HG02678 (cell line): ENCODE data around the gene LAMC1.

ENCODE experiments used
- ATAC-seq: cut with Tn5 transposase; IDR thresholded peaks from one replicate; pipeline ENCODE4 v1.9.1; 2021; ENCODE audit warnings: mild to moderate bottlenecking, moderate library complexity; ENCODE audit not compliant: unreplicated experiment

Gene LAMC1

DNA sequence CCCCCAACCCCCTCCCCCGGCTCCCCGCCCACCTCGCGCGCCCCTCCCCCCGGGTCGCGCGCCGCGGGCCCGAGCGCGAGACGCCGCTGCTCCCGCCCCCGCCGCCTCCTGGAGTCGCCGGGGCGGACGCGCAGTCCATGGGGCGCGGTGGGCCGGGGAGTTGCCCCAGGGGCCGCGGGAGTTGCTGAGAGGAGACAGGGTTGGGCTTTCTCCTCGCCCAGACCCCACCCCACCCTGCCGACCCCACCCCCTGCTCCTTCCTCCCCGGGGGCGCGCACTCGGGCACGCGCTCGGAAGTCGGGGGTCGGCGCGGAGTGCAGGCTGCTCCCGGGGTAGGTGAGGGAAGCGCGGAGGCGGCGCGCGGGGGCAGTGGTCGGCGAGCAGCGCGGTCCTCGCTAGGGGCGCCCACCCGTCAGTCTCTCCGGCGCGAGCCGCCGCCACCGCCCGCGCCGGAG is at the start of gene LAMC1:
Gene LAMC1 (plus strand): TSS at position 275 of the 455 bp plus-strand sequence. CDS start 297 bp downstream, outside the sequence.
- ATAC-seq: peak; percentile 28

DNA sequence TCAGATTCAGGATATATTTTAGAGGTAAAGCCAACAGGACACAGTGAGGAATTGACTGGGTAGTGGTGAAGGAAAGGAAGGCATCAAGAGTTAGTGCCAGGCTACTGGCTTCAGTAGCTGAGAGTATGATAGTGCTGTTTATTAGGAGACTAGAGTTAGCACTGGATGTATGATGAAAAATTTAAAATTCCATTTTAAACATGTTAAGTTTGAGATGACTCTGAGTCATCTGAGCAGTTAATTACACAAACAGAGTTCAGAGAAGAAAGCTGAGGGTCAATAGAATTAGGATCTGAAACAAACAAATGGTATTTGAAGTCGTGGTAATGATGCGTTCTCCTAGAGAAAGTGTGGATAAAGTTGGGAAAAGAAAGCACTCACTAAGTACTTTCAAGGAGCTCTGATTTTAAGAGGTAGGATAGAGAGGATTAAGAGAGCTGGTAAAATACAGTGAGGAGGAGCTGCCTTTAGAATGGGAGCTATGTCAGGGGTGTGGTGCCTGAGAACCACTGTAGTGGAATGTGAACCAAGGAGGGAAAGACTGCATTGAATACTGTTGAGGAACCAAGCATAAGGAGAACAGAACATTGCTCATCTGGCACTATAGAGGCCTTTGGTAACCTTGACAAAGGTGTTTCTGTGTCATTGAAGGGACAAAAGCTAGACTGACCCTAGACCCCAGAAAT is 48.6 kb upstream of the LAMC1 start:
- no peak for ATAC-seq

DNA sequence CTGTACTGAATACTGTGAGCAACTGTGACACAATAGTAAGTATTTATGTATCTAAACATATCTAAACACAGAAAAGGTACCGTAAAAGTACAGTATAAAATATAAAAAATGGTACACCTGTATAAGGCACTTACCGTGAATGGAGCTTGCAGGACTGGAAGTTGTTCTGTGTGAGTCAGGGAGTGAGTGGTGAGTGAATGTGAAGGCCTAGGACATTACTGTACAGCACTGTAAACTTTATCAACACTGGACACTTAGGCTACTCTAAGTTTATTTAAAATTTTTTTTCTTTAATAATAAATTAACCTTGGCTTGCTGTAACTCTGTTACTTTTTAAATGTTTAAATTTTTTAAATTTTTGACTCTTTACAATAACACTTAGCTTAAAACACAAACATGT is 45.7 kb upstream of the LAMC1 start:
- no peak for ATAC-seq

DNA sequence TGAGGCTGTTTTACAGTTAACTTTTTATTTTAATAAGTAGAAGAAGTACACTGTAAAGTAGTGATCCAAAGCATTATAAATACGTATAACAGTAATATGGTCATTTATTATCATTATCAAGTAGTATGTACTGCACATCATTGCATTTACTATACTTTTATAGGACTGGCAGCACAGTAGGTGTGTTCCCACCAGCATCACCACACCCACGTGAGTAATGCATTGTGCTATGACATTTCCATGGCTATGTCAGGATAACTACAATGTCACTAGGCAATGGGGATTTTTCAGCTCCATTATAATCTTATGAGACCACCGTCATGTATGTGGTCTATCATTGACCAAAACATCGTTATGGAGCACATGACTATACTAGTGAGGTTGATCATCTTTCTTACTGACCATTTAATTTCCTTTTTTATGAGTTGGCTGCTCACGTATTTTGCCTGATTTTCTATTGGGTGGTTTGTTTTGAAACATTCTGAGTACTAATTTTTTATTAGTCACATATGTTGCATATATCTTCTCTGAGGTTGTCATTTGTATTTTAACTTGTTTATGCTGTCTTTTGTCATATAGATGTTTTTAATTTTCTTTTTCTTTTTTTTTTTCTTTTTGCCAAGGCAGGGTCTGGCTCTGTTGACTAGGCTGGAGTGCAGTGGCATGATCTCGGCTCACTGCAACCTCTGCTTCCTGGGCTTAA is 44.9 kb upstream of the LAMC1 start:
- no peak for ATAC-seq

DNA sequence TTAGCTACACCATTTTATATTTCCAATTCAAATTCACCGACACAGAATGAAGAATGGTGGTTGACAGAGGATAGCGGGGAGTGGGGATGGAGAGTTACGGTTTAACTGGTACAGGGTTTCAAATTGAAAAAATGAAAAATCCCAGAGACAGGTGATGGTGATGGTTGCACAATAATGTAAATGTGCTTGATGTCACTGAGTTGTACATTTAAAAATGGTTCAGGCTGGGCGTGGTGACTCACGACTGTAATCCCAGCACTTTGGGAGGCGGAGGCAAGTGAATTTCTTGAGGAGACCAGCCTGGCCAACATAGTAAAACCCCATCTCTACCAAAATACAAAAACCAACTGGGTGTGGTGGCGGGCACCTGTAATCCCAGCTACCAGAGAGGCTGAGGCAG is 39.1 kb upstream of the LAMC1 start:
- no peak for ATAC-seq

DNA sequence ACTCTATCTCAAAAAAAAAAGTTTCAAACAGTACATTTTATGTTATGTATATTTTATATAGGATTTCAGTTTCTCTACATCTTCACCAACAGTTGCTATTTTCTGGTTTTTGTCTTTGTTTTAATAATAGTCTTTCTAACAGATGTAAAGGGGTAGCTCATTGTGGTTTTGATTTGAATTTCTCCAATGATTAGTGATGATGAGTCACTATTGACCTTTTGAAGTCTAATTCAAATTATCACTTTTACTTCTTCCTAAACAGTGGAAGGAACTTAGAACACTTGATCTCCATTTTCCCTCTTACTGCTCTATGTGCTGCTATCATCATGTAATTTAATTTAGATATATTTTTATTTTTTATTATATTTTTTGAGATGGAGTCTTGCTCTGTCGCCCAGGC is 38.6 kb upstream of the LAMC1 start:
- ATAC-seq: no peak

DNA sequence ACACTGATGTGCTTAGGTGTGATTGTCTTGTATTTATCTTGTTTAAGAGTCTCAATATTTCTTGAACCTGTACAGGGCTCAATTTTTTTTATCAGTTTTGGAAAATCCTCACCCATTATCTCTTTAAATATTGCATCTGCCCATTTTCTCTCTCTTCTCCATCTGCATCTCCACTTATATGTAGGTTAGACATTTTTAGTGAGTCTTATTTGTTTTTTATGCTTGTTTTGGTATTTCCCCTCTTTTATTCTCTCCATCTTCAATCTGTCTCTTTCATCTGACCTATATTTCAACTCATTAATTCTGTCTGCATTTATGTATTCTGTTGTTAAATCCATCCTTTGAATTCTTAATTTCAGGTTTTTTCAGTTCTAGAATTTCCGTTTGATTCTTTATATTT is 37.3 kb upstream of the LAMC1 start:
- no peak for ATAC-seq

DNA sequence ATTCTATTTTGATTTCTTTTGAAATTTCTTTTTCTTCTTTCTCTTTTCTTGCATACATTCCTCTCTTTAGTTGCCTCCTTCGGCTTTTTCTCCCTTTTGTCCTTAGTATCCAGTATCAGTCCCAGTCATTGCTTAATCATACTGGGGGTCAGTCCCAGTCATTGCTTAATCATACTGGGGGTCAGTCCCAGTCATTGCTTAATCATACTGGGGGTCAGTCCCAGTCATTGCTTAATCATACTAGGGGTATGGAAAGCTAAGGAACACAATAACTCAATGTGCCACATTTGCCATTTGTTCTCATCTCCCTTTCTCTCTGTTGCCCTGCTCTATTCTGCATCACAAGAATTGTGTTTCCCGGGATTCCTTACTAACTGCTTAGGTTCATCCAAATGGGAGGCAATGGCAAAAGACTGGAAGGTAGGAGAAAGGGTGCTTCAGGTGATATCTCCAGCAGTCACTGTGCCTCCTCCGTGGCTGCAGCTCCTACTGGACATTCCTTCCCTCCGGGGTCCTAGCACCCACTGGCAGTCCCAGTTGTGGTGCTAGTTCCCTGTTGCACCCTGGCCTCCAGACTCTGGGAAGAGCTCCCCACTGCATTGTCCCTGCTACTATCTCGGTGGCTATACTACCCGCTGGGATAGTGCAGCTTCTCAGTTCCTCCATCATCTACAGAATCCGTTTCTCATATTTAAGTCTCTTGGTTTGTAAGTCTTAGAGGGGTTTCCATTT is 32.6 kb upstream of the LAMC1 start:
- no peak for ATAC-seq

DNA sequence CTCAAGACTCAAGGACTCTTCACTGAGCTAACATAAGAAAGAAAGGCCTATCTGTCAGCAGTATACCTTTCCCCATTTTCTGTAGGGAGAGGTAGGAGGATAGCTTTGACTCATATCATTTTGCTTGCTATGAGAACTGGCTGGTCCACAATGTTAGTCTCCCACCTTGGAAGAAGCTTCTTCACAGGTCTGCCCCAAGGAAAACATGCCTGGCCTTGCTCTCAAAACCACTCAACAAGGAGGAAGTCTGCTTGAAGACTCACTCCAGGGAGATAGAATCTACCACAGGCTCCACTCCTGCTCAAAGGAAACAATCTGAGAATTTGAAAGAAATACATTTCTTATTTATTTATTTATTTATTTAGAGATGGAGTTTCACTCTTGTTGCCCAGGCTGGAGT is 29.5 kb upstream of the LAMC1 start:
- ATAC-seq: no peak

DNA sequence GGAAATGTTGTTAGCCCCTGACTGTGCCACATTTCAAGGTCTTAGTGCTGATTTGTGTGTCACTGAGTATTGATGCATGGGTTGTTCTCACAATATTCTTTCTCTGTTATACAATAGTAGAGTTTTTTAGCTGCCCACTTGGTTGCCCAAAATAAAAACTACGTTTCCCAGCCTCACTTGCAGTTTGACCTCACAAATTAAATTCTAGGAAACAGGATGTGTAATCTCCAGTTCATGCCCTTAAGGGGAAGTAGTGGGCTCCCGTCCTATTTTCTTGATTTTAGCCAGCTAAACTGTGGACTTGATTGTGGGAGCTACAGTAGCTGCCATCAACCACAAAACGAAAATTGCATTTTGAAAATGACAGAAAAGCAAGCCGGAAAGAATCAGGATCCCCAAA is 27.3 kb upstream of the LAMC1 start:
- ATAC-seq: no peak

DNA sequence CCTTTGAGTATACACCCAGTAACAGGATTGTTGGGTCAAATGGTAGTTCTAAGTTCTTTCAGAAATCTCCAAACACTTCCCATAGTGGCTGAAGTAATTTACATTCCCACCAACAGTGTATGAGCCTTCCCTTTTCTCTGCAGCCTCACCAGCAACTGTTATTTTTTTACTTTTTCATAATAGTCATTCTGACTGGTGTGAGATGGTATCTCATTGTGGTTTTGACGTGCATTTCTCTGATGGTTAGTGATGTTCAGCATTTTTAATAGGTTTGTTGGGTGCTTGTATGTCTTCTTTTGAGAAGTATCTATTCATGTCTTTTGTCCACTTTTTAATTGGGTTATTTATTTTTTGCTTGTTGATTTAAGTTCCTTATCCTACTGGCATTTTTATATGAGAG is 26.4 kb upstream of the LAMC1 start:
- no peak for ATAC-seq

DNA sequence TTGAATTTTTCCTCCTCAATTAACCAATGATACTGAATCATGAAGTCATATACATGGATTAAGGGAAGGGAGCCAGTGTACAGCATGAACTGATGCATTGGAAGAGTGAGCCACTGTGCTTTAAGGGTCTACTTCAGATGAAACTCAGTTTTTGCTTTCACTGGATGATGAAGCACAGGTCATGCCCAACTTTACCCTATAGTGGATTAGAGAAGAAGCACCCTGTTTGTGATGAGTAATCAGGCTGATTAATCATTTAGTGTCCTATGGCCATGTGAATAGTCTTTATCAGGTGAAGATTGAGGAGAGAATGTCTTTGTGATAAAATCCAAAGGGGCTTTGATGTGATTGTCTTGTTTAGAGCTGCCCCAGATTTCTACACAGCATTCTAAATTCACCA is 24.7 kb upstream of the LAMC1 start:
- no peak for ATAC-seq

DNA sequence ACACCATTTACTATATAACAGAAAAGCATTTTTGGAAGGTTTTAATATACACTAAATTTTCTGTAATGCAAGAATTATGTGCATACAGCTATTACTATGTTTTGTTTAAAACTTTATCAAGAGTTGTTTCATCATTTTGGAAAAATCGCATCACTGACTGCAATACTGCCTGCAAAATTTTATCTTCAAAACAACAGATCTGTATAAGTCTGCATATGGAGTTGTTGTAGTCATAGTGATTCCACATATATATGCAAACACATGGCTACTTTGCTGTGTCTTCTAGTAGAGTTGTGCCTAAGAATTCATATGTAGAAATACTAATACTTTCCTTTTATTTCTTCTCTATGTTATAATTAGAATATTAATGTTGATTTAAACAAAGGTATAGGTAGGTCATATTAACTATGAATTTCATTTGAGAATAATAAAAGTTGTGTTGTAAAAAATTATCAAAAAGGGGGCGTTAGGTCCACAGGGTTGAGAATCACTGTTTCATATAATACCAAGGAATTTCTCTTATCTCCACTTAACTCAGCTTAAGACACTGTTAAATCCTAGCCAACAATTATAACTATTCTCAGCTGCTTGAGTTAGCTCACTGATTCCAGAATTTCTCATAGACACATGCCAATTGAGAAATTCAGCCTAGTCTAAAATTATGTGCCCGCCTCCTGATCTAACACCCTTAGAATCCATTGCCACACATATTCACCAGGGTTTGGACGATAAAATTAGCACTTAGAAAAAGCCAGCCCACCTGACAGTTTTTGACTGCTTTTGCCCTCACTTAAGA is 22.9 kb upstream of the LAMC1 start:
- ATAC-seq: no peak

DNA sequence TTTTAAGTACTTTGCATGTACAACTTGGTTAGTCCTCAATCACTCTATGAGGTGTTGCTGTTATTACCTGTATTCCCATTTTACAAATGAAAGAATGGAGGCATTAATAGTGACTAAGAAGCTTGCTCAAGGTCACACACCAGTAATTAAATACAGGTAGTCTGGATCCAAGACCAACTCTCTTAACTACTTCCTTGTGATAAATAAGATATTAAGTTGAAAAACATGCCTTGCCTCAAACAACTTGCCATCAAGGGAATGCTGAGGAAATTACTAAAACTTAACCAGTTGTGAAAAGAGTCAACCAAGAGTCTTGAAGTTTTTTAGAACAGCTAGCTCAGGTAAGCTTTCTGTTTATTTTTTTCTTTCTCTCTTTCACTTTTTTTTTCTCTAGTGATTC is 21.0 kb upstream of the LAMC1 start:
- ATAC-seq: no peak

DNA sequence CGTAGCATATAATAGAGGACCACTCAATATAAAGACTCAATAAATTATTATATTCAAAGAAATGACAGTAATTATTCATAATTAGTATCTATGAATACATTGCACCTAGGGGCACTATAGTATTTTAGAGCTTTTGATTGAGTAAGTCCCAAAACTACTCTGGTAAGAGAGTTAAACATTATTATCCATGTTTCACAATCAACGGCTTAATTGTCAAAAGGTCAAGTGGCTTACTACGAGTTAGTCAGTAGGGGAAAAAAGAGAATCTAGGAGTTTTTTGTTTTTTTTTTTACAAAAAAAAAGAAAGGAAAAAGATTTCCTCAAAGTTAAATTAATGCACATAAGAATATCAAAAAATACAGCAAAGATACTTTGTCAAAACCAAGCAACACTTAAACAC is 20.4 kb upstream of the LAMC1 start:
- ATAC-seq: no peak

DNA sequence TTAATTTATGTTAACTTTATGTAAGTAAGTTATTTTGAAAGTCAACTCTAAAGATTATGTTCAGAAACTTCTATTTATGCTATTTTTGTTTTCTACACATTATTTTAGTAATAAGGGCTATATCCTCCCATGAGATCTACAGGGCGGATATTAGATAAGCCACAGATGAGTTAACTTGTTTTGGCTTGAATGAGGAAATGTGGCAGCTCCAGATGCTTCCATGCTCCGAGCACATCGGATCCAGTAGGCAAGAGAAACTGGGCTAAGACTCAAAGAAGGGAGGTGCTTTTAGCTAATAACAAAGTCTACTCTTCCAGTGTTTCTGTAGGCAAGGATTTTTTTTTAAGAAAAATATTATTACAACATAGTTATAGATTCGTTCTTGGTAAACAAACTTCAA is 20.0 kb upstream of the LAMC1 start:
- ATAC-seq: no peak

DNA sequence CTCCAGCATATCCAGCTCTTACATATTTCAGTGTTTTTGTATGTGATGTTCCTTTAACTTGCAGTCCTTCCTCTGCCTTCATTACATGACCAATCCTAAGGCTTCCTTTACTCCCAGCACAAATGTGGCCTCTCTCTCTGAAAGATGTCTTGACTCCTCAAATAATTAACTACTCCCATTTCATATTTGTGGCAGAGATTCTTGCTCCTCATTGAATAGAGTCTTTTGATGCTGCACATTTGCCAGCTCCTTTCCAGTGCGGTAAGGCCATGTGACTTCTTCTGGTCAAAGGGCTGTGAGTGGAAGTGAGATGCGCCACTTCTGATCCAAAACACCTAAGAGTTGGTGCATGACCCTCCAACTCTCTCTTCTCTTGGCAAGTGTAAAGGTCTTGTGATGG is 19.1 kb upstream of the LAMC1 start:
- no peak for ATAC-seq

DNA sequence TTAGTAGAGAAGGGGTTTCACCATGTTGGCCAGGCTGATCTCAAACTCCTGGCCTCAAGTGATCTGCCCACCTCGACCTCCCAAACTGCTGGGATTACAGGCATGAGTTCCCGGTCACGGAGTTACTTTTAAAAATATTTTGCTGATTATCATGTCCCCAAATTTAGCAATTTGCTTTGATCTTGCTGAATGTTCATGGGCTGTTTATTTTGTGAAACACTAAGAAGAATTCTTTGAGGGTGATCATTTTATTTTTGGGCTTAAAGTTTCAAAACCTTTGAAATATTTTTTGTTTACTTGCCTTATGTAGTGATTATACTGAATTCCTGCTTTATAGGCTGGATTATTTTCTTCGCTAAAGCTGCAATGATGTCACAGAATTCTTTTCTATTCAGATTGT is 11.4 kb upstream of the LAMC1 start:
- ATAC-seq: no peak

DNA sequence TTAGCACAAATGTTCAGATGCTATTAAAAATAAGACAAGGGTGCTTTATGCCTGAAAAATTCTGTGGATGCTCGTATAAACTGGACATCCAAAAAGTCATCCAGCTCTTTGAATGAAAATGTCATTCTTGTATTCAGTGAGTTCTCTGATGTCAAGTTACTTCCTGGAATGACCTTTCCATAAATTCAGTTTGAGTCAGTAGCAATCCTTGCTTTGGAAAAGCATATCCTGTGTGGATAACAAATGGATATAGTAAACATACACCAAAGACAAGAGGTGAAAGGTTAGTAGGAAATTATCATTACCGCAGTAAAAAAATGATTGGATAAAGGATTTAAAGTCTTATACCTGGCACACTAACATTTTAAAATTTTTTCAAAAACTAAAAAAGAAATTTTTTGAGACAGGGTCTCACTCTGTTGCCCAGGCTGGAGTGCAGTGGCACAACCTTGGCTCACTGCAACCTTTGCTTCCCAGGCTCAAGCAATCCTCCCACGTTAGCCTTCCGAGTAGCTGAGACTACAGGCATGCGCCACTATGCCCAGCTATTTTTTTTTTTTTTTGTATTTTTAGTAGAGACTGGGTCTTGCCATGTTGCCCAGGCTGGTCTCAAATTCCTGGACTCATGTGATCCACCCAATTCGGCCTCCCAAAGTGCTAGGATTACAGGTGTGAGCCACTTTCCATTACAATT is 10.8 kb upstream of the LAMC1 start:
- no peak for ATAC-seq

DNA sequence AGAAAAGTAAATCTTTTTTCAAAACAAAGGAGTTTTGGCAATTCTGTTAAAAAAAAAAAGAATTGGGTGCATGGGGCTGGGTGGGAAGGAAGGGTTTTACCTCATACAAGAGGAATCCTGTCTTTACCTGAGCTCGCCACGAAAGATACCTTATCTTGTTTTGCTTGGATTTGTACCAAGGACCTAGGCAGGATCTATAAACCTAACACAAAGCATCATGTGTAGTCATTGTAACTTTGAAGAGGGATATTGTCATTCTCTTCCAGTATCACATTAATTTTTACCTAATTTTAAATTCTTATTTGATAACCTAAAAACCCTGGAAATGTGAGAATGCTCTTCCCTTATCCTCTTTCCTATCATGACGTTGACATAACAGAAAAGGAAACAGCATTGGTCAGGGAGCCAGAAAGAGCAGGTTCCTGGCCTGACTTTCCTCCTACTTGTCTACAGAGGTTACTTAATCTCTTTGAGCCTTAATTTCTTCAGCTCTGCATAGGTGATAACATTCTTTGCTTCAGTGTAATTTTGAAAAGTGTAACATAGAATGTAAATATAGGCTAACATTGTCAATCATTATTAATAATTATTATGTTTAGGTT is 4.0 kb upstream of the LAMC1 start:
- ATAC-seq: no peak
